ENCODE results near the gene RUBCN. TPM values are rescaled to one million over a fixed set of nuclear protein-coding genes. Genes with fewer than 3 reads are reported as not detected.

The RUBCN gene
- total RNA-seq, 1 donor from 2014 or later = 31.7 TPM

GRCh38 chr3:197685546-197685945, 51.2 kb downstream of the RUBCN start:
- H3K27me3 Mint-ChIP-seq (ENCODE audit: low read depth) = no peaks in the 10 kb centered on the region
- H3K4me1 Mint-ChIP-seq = peaks cover 21% of the 10 kb centered on the region
- no peak for TF ChIP-seq CTCF (conservative IDR thresholded peaks at IDR 0.05)
- H3K27ac Mint-ChIP-seq (ENCODE audit: unreplicated experiment) = no peak overlapping the region
- H3K9me3 Mint-ChIP-seq = no peaks in the 10 kb centered on the region
- H3K36me3 Mint-ChIP-seq (ENCODE audit: low read depth) = peaks cover 12% of the 10 kb centered on the region
- DNase-seq (ENCODE audit: low read depth, low spot score) = no peak
- H3K4me3 Mint-ChIP-seq = no peak overlapping the region

GRCh38 chr3:197683191-197683590, 53.5 kb downstream of the RUBCN start:
- Mint-ChIP-seq H3K36me3 (ENCODE audit: low read depth) (peaks cover 11% of the 10 kb centered on the region), H3K27me3 (ENCODE audit: low read depth) (no peaks in the 10 kb centered on the region), H3K4me3 (no peak overlapping the region), H3K9me3 (peaks cover under 1% of the 10 kb centered on the region), H3K27ac (ENCODE audit: unreplicated experiment) (no peak overlapping the region), H3K4me1 (peaks cover 21% of the 10 kb centered on the region)
- DNase-seq (ENCODE audit: low read depth, low spot score) = no peak
- TF ChIP-seq CTCF (conservative IDR thresholded peaks at IDR 0.05) = no peak

GRCh38 chr3:197682713-197683112, 54.0 kb downstream of the RUBCN start:
- H3K36me3 Mint-ChIP-seq (ENCODE audit: low read depth) = peaks cover 15% of the 10 kb centered on the region
- DNase-seq (ENCODE audit: low read depth, low spot score) = no peak
- H3K9me3 Mint-ChIP-seq = peaks cover 3% of the 10 kb centered on the region
- H3K27ac Mint-ChIP-seq (ENCODE audit: unreplicated experiment) = peak overlapping the region; percentile 59
- H3K4me1 Mint-ChIP-seq = peaks cover 21% of the 10 kb centered on the region
- H3K4me3 Mint-ChIP-seq = no peak overlapping the region
- no peaks in the 10 kb centered on the region for H3K27me3 Mint-ChIP-seq (ENCODE audit: low read depth)
- TF ChIP-seq CTCF (conservative IDR thresholded peaks at IDR 0.05) = no peak

- Mint-ChIP-seq H3K9me3 (peaks cover 3% of the 10 kb centered on the region), H3K27ac (ENCODE audit: unreplicated experiment) (no peak overlapping the region), H3K4me1 (peaks cover 13% of the 10 kb centered on the region), H3K36me3 (ENCODE audit: low read depth) (peaks cover 14% of the 10 kb centered on the region), H3K27me3 (ENCODE audit: low read depth) (no peaks in the 10 kb centered on the region), H3K4me3 (no peak overlapping the region)
- DNase-seq (ENCODE audit: low read depth, low spot score) = no peak
- no peak for TF ChIP-seq CTCF (conservative IDR thresholded peaks at IDR 0.05)
These were observed 55.7 kb downstream of the RUBCN start for GRCh38 chr3:197680955-197681521.

GRCh38 chr3:197675951-197676350, 60.8 kb downstream of the RUBCN start:
- TF ChIP-seq CTCF (conservative IDR thresholded peaks at IDR 0.05) = no peak
- Mint-ChIP-seq H3K4me1 (no peaks in the 10 kb centered on the region), H3K27me3 (ENCODE audit: low read depth) (no peaks in the 10 kb centered on the region), H3K9me3 (peaks cover 3% of the 10 kb centered on the region), H3K4me3 (no peak overlapping the region), H3K36me3 (ENCODE audit: low read depth) (peaks cover 25% of the 10 kb centered on the region), H3K27ac (ENCODE audit: unreplicated experiment) (no peak overlapping the region)
- no peak for DNase-seq (ENCODE audit: low read depth, low spot score)

- Mint-ChIP-seq H3K9me3 (peaks cover 3% of the 10 kb centered on the region), H3K4me1 (no peaks in the 10 kb centered on the region), H3K36me3 (ENCODE audit: low read depth) (peaks cover 23% of the 10 kb centered on the region), H3K4me3 (no peak overlapping the region), H3K27ac (ENCODE audit: unreplicated experiment) (no peak overlapping the region), H3K27me3 (ENCODE audit: low read depth) (no peaks in the 10 kb centered on the region)
- TF ChIP-seq CTCF (conservative IDR thresholded peaks at IDR 0.05) = no peak
- no peak for DNase-seq (ENCODE audit: low read depth, low spot score)
These were observed 61.2 kb downstream of the RUBCN start for GRCh38 chr3:197675563-197675860.
